ENCODE results near the gene ZFYVE27.
"Not testable (repeated sequence)": the region's sequence is repeated elsewhere in the genome, so short reads cannot be mapped to it uniquely, and the experiment has no call there.

The ZFYVE27 gene

GRCh38 chr10:97736902-97737769, at the start of gene ZFYVE27:
Gene ZFYVE27 (plus strand): TSS chr10:97737128. CDS start chr10:97738478, 1,350 bp downstream.
- DNase-seq (ENCODE audit: low read depth) = peak; percentile 88

- DNase-seq (ENCODE audit: low read depth) = peak; percentile 95
Observed at GRCh38 chr10:97687785-97688781, 48.8 kb upstream of the ZFYVE27 start.

- DNase-seq (ENCODE audit: low read depth) = peak; percentile 99
Observed at GRCh38 chr10:97689559-97690020, 47.3 kb upstream of the ZFYVE27 start.

- no peak for DNase-seq (ENCODE audit: low read depth)
Observed at GRCh38 chr10:97690133-97690532, 46.8 kb upstream of the ZFYVE27 start.

GRCh38 chr10:97698072-97698655, 38.8 kb upstream of the ZFYVE27 start:
- DNase-seq (ENCODE audit: low read depth) = not testable (repeated sequence)

GRCh38 chr10:97701438-97702069, 35.4 kb upstream of the ZFYVE27 start:
- peak; percentile 69 for DNase-seq (ENCODE audit: low read depth)

- DNase-seq (ENCODE audit: low read depth) = no peak
Observed at GRCh38 chr10:97703398-97704067, 33.4 kb upstream of the ZFYVE27 start.

- no peak for DNase-seq (ENCODE audit: low read depth)
Observed at GRCh38 chr10:97704341-97704740, 32.6 kb upstream of the ZFYVE27 start.

GRCh38 chr10:97705006-97705670, 31.8 kb upstream of the ZFYVE27 start:
- DNase-seq (ENCODE audit: low read depth) = no peak

- DNase-seq (ENCODE audit: low read depth) = no peak
Observed at GRCh38 chr10:97707134-97707861, 29.6 kb upstream of the ZFYVE27 start.

- DNase-seq (ENCODE audit: low read depth) = no peak
Observed at GRCh38 chr10:97708167-97708566, 28.8 kb upstream of the ZFYVE27 start.

GRCh38 chr10:97708976-97709946, 27.7 kb upstream of the ZFYVE27 start:
- DNase-seq (ENCODE audit: low read depth) = peak; percentile 75

GRCh38 chr10:97711640-97712572, 25.0 kb upstream of the ZFYVE27 start:
- DNase-seq (ENCODE audit: low read depth) = no peak

- peak; percentile 82 for DNase-seq (ENCODE audit: low read depth)
Observed at GRCh38 chr10:97713339-97713825, 23.5 kb upstream of the ZFYVE27 start, which contains the start of gene MARVELD1. Gene MARVELD1 (plus strand): TSS chr10:97713730. CDS start chr10:97713877, 147 bp downstream.

- peak; percentile 66 for DNase-seq (ENCODE audit: low read depth)
Observed at GRCh38 chr10:97713826-97714400, 23.0 kb upstream of the ZFYVE27 start.

GRCh38 chr10:97714401-97715258, 22.3 kb upstream of the ZFYVE27 start:
- peak; percentile 46 for DNase-seq (ENCODE audit: low read depth)
